HL-60 (cell line): Measurements from ENCODE around the gene ALK.

Source experiments
- DNase-seq, 2 experiments: peaks; one replicate each; pipeline ENCODE4 v3.0.0-alpha.2; 2010 to 2020; ENCODE audit warnings: low read depth in 1 of 2, low spot score in 1 of 2
- H3K27ac ChIP-seq: fragments of 250-450 bp; sonication (Bioruptor Pico); replicated peaks from 2 replicates; pipeline ENCODE4 v1.5.1; 2020; ENCODE audit warnings: mild to moderate bottlenecking, moderate library complexity
- H3K27me3 ChIP-seq: fragments of 250-450 bp; sonication (Bioruptor Pico); 2 replicates; pipeline ENCODE4 v1.5.1; 2021; ENCODE audit warnings: mild to moderate bottlenecking, moderate library complexity; ENCODE audit not compliant: insufficient read depth, poor library complexity, severe bottlenecking
- H3K4me3 ChIP-seq: replicated peaks from 2 replicates; pipeline ENCODE4 v1.5.1; 2011; ENCODE audit warnings: mild to moderate bottlenecking, control low read depth, low read length; ENCODE audit not compliant: insufficient read depth
- GABPA ChIP-seq: IDR thresholded peaks from 2 replicates; pipeline ENCODE4 v1.6.1; 2012; ENCODE audit warnings: low read depth
- POLR2AphosphoS5 ChIP-seq: IDR thresholded peaks from 2 replicates; pipeline ENCODE4 v1.6.1; 2012; ENCODE audit warnings: low read depth
- SPI1 ChIP-seq: IDR thresholded peaks from 2 replicates; pipeline ENCODE4 v1.6.1; 2012; ENCODE audit warnings: low read depth, mild to moderate bottlenecking, borderline replicate concordance
- TF ChIP-seq, protein P1 (sequence below): IDR thresholded peaks from one replicate; pipeline ENCODE4 v1.5.1; 2011; ENCODE audit warnings: low read length, control low read depth, inconsistent platforms; ENCODE audit not compliant: insufficient read depth
- TF ChIP-seq, protein P2 (sequence below): IDR thresholded peaks from 2 replicates; pipeline ENCODE4 v1.6.1; 2012; ENCODE audit warnings: low read depth; ENCODE audit not compliant: insufficient replicate concordance

The ALK gene

DNA sequence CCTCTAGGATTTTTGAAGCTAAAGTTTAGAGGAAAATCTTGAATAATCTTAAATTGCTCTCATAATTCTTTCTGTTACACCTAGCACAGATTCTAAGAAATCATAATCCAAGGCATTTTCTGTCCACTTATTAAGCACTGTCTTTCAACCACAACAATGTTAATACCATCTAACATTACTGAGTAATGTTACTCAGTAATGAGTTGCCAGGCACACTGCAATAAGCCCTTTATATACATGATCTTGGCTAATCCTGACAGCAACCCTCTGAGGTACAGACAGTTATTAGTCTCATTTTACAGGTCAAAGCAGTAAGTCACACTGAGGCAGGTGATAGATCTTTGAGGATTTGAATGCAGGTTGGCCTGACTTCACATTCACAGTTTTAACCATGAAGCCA lies 291.9 kb downstream of the ALK start:
- no peak for DNase-seq
- Histone ChIP-seq H3K4me3 (no peak overlapping the region), H3K27ac (no peak overlapping the region), H3K27me3 (no peaks in the 10 kb centered on the region)
- no peak for TF ChIP-seq POLR2AphosphoS5
- TF ChIP-seq GABPA = no peak
- TF ChIP-seq, protein P1, sequence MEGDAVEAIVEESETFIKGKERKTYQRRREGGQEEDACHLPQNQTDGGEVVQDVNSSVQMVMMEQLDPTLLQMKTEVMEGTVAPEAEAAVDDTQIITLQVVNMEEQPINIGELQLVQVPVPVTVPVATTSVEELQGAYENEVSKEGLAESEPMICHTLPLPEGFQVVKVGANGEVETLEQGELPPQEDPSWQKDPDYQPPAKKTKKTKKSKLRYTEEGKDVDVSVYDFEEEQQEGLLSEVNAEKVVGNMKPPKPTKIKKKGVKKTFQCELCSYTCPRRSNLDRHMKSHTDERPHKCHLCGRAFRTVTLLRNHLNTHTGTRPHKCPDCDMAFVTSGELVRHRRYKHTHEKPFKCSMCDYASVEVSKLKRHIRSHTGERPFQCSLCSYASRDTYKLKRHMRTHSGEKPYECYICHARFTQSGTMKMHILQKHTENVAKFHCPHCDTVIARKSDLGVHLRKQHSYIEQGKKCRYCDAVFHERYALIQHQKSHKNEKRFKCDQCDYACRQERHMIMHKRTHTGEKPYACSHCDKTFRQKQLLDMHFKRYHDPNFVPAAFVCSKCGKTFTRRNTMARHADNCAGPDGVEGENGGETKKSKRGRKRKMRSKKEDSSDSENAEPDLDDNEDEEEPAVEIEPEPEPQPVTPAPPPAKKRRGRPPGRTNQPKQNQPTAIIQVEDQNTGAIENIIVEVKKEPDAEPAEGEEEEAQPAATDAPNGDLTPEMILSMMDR = no peak
- no peak for TF ChIP-seq SPI1
- TF ChIP-seq, protein P2, sequence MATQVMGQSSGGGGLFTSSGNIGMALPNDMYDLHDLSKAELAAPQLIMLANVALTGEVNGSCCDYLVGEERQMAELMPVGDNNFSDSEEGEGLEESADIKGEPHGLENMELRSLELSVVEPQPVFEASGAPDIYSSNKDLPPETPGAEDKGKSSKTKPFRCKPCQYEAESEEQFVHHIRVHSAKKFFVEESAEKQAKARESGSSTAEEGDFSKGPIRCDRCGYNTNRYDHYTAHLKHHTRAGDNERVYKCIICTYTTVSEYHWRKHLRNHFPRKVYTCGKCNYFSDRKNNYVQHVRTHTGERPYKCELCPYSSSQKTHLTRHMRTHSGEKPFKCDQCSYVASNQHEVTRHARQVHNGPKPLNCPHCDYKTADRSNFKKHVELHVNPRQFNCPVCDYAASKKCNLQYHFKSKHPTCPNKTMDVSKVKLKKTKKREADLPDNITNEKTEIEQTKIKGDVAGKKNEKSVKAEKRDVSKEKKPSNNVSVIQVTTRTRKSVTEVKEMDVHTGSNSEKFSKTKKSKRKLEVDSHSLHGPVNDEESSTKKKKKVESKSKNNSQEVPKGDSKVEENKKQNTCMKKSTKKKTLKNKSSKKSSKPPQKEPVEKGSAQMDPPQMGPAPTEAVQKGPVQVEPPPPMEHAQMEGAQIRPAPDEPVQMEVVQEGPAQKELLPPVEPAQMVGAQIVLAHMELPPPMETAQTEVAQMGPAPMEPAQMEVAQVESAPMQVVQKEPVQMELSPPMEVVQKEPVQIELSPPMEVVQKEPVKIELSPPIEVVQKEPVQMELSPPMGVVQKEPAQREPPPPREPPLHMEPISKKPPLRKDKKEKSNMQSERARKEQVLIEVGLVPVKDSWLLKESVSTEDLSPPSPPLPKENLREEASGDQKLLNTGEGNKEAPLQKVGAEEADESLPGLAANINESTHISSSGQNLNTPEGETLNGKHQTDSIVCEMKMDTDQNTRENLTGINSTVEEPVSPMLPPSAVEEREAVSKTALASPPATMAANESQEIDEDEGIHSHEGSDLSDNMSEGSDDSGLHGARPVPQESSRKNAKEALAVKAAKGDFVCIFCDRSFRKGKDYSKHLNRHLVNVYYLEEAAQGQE = no peak

DNA sequence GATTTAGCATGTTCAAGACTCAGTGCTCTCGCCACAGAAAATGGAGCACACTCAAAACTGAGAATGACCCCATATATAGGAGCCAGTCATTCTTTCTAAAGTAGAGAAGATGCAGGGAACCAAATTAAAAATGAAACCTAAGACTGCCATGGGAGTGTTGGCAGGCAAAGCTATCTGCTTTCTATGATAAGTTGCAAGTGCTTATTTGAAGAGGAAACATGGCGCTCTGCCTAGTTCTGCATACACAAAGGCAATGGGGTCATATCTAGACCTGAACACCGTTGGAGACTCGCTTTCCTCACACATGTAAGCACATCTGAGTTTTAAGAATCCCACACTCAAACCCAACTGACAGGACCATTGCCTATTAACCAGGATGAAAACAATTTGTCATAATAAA lies 292.5 kb downstream of the ALK start:
- no peak for DNase-seq

DNA sequence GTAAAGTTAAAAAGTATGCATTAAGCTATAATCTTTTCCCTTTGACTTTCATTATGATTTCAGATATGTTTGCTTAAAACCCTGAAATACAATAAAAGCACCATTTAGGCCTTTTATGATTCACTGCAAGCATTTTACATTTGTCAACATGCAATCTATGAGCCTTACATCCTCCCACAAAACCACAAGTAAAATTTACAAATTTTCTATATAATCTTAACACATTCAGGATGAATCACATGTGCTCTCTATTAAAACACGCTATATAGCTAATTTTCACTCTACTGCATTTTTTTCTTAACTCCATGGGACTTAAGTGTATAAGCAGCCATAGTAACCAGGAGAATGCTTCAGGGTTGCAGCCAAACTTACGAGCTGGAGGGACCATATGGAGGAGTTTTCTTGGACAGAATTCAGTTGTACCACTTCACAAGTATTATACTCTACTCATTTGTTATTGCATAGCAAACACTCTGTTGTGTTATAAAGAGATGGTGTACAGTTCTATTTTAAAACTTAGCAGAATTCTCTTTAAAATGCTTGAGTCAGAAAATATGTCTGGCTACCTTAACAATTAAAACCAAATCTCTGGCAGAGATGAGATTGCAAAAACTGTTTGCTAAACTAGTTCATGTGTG lies 293.2 kb downstream of the ALK start:
- no peak overlapping the region for H3K27ac ChIP-seq
- H3K4me3 ChIP-seq = no peak overlapping the region
- TF ChIP-seq, protein P1 = no peak
- no peak for TF ChIP-seq GABPA
- TF ChIP-seq, protein P2 = no peak
- no peaks in the 10 kb centered on the region for H3K27me3 ChIP-seq
- DNase-seq = no peak

More for the DNA sequence above, 292.5 kb downstream of the ALK start:
- H3K4me3 ChIP-seq = no peak overlapping the region
- H3K27me3 ChIP-seq = no peaks in the 10 kb centered on the region
- H3K27ac ChIP-seq = no peak overlapping the region
- TF ChIP-seq SPI1 (no peak), GABPA (no peak), POLR2AphosphoS5 (no peak)
- TF ChIP-seq, protein P1 = no peak
- TF ChIP-seq, protein P2 = no peak
